ENCODE data around the gene FAM20C.

Gene FAM20C

DNA sequence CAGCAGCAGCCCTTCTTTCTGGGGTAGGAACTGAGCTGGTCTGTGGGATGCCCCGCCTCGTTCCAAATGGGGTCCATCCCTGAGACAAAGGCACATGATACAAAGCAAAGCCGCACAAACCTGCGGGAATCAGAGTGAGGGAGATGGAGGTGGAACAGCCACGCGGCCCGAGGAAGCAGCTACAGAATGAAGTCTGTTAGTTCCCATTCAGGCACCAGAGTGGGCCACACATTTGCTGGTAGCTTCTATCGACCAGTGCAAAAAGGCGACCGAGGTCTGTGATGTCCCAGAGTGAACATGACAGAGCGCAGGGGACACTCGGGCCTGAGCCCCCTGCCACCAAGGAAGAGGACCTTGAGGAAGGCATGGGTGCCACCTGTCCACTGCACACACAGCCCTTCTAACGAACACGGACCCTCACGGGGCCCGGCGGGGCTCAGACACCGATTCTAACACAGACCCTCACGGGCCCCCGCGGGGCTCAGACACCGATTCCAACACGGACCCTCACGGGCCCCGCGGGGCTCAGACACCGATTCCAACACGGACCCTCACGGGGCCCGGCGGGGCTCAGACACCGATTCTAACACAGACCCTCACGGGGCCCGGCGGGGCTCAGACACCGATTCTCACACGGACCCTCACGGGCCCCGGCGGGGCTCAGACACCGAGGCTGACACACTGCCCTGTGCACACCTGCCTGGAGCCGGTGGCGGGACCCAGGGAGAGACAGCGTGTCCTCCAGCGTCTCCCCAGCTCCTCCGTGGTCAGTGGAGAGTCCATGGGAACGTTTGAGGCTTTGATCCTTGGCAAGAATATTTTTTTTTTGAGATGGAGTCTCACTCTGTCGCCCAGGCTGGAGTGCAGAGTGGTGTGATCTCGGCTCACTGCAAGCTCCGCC, 32.8 kb upstream of the FAM20C start:
- DNase-seq (ENCODE audit: low read depth in 2 of 2): no peak

DNA sequence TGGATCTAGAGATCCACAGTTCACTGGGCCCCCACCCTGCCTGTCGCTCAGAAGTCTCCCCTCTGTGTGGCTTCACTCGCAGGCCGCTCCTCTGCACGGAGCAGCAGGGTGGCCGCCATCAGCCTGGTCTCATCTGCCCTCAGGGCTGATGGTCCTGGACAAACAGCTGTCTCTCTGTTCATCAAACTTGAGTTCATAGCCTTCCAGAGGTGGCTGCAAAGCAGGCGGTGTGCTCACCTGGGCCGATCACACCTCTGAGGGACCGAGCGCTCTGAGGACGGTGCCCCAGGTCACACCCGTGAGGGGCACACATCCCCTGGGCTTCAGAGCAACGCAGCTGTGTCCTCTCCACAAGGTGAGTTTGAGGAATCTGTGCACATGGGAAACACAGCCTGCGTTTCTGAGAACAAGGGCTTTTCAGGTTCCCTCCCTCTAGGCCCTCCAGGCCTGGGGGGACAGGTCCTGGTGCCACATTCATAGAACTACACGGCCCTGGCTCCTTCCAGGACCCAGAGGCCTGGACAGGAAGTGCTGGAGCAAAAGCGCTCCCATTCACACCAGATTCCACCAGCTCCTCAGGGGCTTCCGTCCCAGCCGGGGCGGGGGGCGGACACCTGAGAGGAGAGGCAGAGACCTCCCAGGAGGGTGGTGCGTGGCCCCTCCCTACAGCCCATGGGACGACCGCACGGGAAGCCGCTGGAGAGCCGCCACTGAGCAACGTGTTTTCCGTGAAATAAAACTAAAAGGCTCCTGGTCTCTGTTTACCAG, 31.2 kb upstream of the FAM20C start:
- no peak for DNase-seq (ENCODE audit: low read depth in 2 of 2)

GRCh38 chr7:162632-163297, 29.6 kb upstream of the FAM20C start:
- no peak for DNase-seq (ENCODE audit: low read depth in 2 of 2)

GRCh38 chr7:163298-163695, 29.1 kb upstream of the FAM20C start:
- DNase-seq (ENCODE audit: low read depth in 2 of 2): no peak

- DNase-seq (ENCODE audit: low read depth in 2 of 2): no peak
Observed at GRCh38 chr7:163971-164881, 28.1 kb upstream of the FAM20C start.

- DNase-seq (ENCODE audit: low read depth in 2 of 2): no peak
Observed at GRCh38 chr7:164882-165660, 27.3 kb upstream of the FAM20C start.

GRCh38 chr7:165661-166337, 26.6 kb upstream of the FAM20C start:
- no peak for DNase-seq (ENCODE audit: low read depth in 2 of 2)

- no peak for DNase-seq (ENCODE audit: low read depth in 2 of 2)
Observed at GRCh38 chr7:166338-167060, 25.9 kb upstream of the FAM20C start.

DNA sequence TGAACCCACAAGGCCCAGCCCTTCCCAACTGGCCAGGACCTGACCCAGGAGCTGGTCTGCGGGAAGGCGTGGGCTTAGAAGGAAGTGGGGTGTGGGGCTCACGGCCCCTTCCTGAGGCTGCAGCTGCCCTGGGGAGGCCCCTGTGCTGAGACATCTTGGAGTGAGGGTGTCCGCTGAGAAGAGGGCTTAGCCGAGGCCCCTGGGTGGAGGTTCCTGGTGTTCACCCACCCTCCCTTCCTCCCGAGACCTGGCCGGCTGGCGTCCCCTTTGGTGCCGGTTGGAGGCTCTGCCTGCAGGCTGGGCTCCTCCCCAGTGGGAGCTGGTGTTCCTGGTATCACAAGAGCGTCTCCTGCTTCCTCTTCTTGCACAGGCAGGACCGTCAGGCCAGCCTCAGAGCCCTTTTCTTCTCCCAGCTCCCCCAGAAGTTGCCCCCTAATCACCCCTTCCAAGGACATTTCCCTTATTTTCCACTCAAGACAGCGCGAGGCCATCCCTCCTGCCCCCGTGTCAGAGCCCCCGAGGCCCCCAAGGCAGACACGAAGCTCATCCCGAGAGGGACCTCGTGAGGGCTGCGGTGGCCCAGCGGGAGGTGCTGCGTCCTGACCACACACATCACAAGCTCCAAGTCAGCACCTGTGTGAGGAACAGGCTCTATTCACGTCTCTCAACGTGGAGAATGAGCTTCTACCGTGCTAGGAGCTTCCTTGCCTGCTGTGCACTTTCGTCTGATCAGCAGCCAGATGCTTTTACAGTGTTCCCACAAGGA, 25.1 kb upstream of the FAM20C start:
- DNase-seq (ENCODE audit: low read depth in 2 of 2): no peak

GRCh38 chr7:167976-168791, 24.2 kb upstream of the FAM20C start:
- no peak for DNase-seq (ENCODE audit: low read depth in 2 of 2)

GRCh38 chr7:169276-170172, 22.8 kb upstream of the FAM20C start:
- DNase-seq (ENCODE audit: low read depth in 2 of 2): no peak

GRCh38 chr7:170551-171363, 21.6 kb upstream of the FAM20C start:
- DNase-seq (ENCODE audit: low read depth in 2 of 2): no peak

DNA sequence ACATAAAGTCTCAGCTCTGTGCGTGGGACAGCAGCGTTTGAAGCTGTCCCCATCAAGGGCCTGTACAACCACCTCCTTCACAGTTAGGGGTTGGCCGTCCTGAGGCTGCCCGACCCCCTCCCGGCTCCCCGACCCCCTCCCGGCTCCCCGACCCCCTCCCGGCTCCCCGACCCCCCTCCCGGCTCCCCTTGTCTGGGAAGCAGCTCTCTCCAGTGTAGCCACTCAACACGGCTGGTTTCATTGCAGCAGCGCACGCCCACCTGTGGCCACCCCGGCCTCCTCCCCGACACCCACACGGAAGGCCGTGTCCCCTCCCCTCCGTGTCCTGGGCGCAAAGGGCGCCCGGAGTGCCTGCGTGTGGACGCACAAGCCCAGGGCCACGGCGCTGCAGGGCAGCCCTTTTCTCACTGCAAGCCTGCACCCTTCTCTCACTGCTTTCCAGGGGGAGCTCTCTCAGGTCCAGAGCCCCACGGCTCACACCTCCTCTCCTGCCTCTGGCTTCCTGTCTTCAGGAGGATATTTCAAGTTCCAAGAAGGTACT, 20.9 kb upstream of the FAM20C start:
- DNase-seq (ENCODE audit: low read depth in 2 of 2): no peak

DNA sequence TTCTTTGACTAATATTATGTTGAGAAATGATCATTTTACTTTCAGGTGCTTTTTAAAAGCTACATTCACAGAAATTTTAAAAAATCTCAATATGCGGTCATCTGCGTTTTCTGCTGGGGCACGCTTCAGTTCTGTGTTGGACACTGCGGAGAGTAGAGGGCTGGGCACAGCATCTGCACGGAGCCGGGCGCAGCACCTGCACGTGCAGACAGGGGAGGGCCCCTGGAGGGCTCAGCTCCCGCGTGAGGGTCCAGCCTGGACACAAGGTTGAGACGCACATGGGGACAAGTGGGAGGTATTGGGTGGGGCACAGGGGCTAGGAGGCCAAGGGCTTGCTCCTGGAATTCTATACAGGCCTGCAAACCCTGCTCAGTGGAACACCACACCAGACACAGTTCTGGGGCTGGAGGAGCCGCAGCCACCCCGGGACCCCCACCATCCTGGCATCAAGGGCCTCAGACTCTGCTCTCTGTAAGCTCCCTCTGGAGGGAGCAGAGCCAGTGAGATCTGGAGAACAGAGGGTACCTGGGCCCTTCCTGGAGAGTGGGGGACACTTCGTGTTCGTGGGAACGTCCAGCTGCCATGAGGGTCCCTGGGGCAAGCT, 20.4 kb upstream of the FAM20C start:
- no peak for DNase-seq (ENCODE audit: low read depth in 2 of 2)
